Gastroesophageal sphincter (tissue), 3 donors: Measurements from ENCODE around the gene PSMA1.

Experiments used
- POLR2A ChIP-seq, 2 donors: fragments of 450-650 bp; IDR thresholded peaks; one replicate each; pipeline ENCODE4 v1.6.1; 2017; ENCODE audit warnings: antibody characterized with exemption in 2 of 2, mild to moderate bottlenecking in 2 of 2, moderate library complexity in 1 of 2
- TF ChIP-seq, protein P1 (sequence below), 4 experiments: fragments of 200-600 bp in 2 of 4; fragments of 450-650 bp in 2 of 4; sonication (generic) in 1 of 4; IDR thresholded peaks; one replicate each; pipeline ENCODE4 v1.5.1; 2017 to 2019; ENCODE audit warnings: antibody characterized with exemption in 4 of 4, mild to moderate bottlenecking in 2 of 4, moderate library complexity in 2 of 4

DNA sequence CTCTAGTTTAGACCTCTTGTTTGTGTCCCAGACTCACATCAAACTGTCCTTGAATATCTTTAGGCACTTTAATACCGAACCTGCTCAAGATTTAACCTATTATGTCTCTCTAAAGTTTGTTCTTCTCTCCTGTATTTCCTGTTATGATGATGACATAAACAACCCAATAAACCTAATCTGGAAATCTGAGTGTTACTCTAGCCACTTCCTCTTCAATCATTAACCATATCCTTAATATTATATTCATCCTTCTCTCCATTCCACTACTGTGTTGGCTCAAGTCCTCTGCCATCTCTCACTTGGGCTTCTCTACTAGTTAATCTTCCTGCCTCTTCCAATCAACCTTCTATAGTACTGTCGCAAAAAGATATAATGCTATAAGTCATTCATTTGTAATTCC lies 56.6 kb downstream of the PSMA1 start:
- TF ChIP-seq, protein P1, sequence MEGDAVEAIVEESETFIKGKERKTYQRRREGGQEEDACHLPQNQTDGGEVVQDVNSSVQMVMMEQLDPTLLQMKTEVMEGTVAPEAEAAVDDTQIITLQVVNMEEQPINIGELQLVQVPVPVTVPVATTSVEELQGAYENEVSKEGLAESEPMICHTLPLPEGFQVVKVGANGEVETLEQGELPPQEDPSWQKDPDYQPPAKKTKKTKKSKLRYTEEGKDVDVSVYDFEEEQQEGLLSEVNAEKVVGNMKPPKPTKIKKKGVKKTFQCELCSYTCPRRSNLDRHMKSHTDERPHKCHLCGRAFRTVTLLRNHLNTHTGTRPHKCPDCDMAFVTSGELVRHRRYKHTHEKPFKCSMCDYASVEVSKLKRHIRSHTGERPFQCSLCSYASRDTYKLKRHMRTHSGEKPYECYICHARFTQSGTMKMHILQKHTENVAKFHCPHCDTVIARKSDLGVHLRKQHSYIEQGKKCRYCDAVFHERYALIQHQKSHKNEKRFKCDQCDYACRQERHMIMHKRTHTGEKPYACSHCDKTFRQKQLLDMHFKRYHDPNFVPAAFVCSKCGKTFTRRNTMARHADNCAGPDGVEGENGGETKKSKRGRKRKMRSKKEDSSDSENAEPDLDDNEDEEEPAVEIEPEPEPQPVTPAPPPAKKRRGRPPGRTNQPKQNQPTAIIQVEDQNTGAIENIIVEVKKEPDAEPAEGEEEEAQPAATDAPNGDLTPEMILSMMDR (IDR thresholded peaks at IDR 0.05), result no peak
- no peak for TF ChIP-seq POLR2A (IDR thresholded peaks at IDR 0.05)
